ENCODE measurements around the gene MRPS34. TPM values are rescaled to one million over a fixed set of nuclear protein-coding genes. Genes with fewer than 3 reads are reported as not detected.

The MRPS34 gene
- total and polyA plus RNA-seq, 2 experiments from 2014 or later = 116 to 155 TPM

DNA sequence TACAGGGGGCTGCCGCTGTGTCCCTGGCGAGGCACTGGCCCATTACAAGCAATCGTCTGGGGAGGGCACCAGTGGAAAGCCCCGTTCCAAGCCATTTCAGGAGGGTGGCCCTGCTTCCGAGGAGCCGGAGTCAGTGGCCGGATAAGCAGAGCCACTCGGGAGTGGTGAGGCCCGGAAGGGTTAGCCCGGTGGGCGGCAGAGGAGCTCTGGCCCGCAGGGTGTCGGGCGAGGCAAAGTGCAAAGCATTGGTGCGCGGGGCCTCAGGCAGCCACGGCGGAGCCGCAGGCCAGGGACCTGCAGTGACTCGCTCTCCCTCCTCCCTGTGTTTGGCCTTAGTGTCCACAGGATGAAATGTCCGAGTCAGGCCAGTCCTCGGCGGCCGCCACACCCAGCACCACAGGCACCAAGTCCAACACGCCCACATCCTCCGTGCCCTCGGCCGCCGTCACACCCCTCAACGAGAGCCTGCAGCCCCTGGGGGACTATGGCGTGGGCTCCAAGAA lies 26.2 kb downstream of the MRPS34 start:
- no peaks in the 10 kb centered on the region for H3K27me3 ChIP-seq
- 95% methylated on average over 31 of the region's 31 CpGs for WGBS (ENCODE audit: low lambda C conversion rate, missing lambda C conversion rate)
- no peaks in the 10 kb centered on the region for H4K20me1 ChIP-seq (ENCODE audit: insufficient read depth, poor library complexity, severe bottlenecking)
- no peak overlapping the region for H2AFZ ChIP-seq
- no peaks in the 10 kb centered on the region for H3K4me1 ChIP-seq (ENCODE audit: insufficient read depth)
- no peak for TF ChIP-seq EZH2 (IDR thresholded peaks at IDR 0.05; ENCODE audit: borderline replicate concordance)
- TF ChIP-seq, protein P1, sequence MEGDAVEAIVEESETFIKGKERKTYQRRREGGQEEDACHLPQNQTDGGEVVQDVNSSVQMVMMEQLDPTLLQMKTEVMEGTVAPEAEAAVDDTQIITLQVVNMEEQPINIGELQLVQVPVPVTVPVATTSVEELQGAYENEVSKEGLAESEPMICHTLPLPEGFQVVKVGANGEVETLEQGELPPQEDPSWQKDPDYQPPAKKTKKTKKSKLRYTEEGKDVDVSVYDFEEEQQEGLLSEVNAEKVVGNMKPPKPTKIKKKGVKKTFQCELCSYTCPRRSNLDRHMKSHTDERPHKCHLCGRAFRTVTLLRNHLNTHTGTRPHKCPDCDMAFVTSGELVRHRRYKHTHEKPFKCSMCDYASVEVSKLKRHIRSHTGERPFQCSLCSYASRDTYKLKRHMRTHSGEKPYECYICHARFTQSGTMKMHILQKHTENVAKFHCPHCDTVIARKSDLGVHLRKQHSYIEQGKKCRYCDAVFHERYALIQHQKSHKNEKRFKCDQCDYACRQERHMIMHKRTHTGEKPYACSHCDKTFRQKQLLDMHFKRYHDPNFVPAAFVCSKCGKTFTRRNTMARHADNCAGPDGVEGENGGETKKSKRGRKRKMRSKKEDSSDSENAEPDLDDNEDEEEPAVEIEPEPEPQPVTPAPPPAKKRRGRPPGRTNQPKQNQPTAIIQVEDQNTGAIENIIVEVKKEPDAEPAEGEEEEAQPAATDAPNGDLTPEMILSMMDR (IDR thresholded peaks at IDR 0.05; ENCODE audit: poor library complexity) = no peak
- no peak for TF ChIP-seq EZH2phosphoT487 (IDR thresholded peaks at IDR 0.05; ENCODE audit: low read depth, severe bottlenecking, unreplicated experiment)
- H3K4me2 ChIP-seq = no peak overlapping the region
- H3K9me3 ChIP-seq (ENCODE audit: low read depth) = no peaks in the 10 kb centered on the region
- no peaks in the 10 kb centered on the region for H3K79me2 ChIP-seq
- no peaks in the 10 kb centered on the region for H3K36me3 ChIP-seq (replicated peaks; ENCODE audit: insufficient read depth, low read depth)
- H3K27ac ChIP-seq = no peak overlapping the region
- DNase-seq (ENCODE audit: low spot score) = no peak
- no peak overlapping the region for H3K4me3 ChIP-seq
- no peaks in the 10 kb centered on the region for H3K9me2 ChIP-seq (replicated peaks; ENCODE audit: insufficient read depth)

DNA sequence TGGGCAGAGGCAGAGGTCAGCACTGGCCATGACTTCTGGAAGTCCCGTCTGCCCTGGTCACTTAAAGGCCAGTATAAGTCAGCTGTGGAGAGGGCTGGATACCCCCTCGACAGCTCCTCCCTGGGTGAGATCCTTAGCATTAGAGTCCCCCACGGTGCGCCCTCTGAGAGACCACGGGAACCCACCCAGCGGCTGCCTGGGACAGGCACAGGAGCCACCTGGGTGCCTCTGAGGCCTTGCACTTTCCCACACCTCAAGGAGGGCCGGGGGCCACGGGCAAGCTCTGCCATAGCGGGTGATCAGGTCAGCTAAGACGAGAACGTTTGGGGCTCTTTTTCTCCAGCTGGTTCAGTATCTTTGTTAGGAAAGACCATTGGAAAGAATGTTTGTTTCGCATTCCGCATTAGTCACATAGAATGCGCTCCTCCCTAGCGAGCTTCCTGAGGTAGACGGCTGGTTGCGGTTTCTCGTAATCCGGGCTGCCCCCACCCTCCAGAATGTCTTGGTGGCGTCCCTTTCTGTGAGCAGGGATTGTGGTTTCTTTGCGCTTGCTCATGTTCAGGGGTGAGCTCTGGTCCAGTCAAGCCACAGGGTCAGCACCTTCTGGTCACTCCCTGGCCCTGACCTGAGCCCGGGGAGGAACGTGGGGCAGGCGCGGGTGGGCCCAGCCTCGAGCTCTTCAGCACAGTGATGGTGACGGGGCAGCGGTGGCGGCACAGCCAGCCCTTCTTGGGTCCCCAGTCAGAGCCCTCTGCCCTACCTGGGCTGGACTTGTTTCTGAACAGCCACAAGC lies 26.8 kb downstream of the MRPS34 start:
- Histone ChIP-seq H3K4me3 (no peak overlapping the region), H3K27ac (peak overlapping the region; percentile 46), H3K36me3 (replicated peaks; ENCODE audit: insufficient read depth, low read depth) (no peaks in the 10 kb centered on the region)

GRCh38 chr16:1745181-1745899 lies 27.6 kb downstream of the MRPS34 start:
- DNase-seq (ENCODE audit: low spot score) = no peak
- Histone ChIP-seq H2AFZ (no peak overlapping the region), H3K4me2 (no peak overlapping the region), H3K4me1 (ENCODE audit: insufficient read depth) (no peaks in the 10 kb centered on the region), H3K27me3 (no peaks in the 10 kb centered on the region), H4K20me1 (ENCODE audit: insufficient read depth, poor library complexity, severe bottlenecking) (no peaks in the 10 kb centered on the region), H3K4me3 (no peak overlapping the region), H3K9me3 (ENCODE audit: low read depth) (no peaks in the 10 kb centered on the region), H3K9me2 (replicated peaks; ENCODE audit: insufficient read depth) (no peaks in the 10 kb centered on the region), H3K36me3 (replicated peaks; ENCODE audit: insufficient read depth, low read depth) (no peaks in the 10 kb centered on the region), H3K27ac (peak overlapping the region; percentile 46), H3K79me2 (no peaks in the 10 kb centered on the region)
- WGBS (ENCODE audit: low lambda C conversion rate, missing lambda C conversion rate) = 83% methylated on average over 25 of the region's 25 CpGs
- TF ChIP-seq EZH2phosphoT487 (IDR thresholded peaks at IDR 0.05; ENCODE audit: low read depth, severe bottlenecking, unreplicated experiment) (no peak), EZH2 (IDR thresholded peaks at IDR 0.05; ENCODE audit: borderline replicate concordance) (no peak)
- TF ChIP-seq, protein P1 (IDR thresholded peaks at IDR 0.05; ENCODE audit: poor library complexity) = no peak

More for the DNA sequence above, 26.8 kb downstream of the MRPS34 start:
- Histone ChIP-seq H3K9me3 (ENCODE audit: low read depth) (no peaks in the 10 kb centered on the region), H4K20me1 (ENCODE audit: insufficient read depth, poor library complexity, severe bottlenecking) (no peaks in the 10 kb centered on the region), H3K4me2 (no peak overlapping the region), H3K4me1 (ENCODE audit: insufficient read depth) (no peaks in the 10 kb centered on the region), H3K79me2 (no peaks in the 10 kb centered on the region), H2AFZ (no peak overlapping the region), H3K9me2 (replicated peaks; ENCODE audit: insufficient read depth) (no peaks in the 10 kb centered on the region), H3K27me3 (no peaks in the 10 kb centered on the region)
- 94% methylated on average over 29 of the region's 29 CpGs for WGBS (ENCODE audit: low lambda C conversion rate, missing lambda C conversion rate)
- DNase-seq (ENCODE audit: low spot score) = no peak
- TF ChIP-seq, protein P1 (IDR thresholded peaks at IDR 0.05; ENCODE audit: poor library complexity) = no peak
- TF ChIP-seq EZH2 (IDR thresholded peaks at IDR 0.05; ENCODE audit: borderline replicate concordance) = no peak
- no peak for TF ChIP-seq EZH2phosphoT487 (IDR thresholded peaks at IDR 0.05; ENCODE audit: low read depth, severe bottlenecking, unreplicated experiment)

Measured in hepatocyte (in vitro differentiated cells).